ENCODE results near the gene DTL. TPM values are rescaled to one million over a fixed set of nuclear protein-coding genes. Genes with fewer than 3 reads are reported as not detected.

Gene DTL
- total RNA-seq, 2 experiments from 2014 or later, result 92.0 to 95.9 TPM

DNA sequence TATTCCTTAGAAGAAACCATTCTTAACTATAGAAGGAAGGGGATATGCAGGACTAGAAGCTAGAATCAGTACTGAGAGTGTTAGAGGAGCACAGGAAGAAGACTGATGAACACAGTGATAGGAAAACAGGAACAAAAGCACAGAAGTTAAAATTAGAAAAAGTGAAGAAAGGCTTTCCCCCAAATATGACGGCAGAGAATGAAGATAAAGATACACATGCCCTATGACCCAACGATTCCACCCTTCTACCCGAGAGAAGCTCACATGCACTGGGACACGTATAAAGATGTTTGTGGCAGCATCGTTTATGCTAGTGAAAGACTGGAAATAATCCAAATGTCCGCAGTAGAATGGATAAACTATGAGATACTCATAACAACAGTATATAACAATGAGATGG lies 74.2 kb downstream of the DTL start:
- H3K4me1 Mint-ChIP-seq (ENCODE audit: low read depth), result peaks cover 8% of the 10 kb centered on the region
- CTCF ChIA-PET, result no interaction called here

DNA sequence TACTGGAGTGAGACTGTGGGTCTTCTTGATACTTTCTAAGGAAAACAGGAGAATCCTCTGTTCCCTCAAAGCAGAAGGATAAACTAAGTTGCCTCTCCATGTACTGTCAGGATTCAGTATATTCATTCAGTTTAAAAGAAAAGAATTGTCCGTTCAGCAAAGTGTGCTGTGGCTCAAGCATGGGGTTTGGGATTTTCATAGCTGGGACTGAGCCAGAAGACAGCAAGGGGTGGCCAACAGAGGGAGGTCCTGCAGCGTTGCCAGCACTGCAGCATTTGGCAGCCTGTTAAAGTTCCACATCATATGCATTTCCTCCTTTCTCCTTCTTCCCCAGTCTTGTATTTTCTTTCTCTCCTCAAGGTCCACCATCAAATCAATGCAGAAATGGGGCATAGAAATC lies 75.1 kb downstream of the DTL start:
- Mint-ChIP-seq H3K27ac (no peak overlapping the region), H3K4me3 (no peak overlapping the region), H3K36me3 (ENCODE audit: low read depth) (peaks cover 21% of the 10 kb centered on the region), H3K4me1 (ENCODE audit: low read depth) (peaks cover 5% of the 10 kb centered on the region), H3K9me3 (no peaks in the 10 kb centered on the region), H3K27me3 (no peaks in the 10 kb centered on the region)
- TF ChIP-seq CTCF (IDR thresholded peaks at IDR 0.05), result no peak
- intact Hi-C loops (cut with micrococcal nuclease), result no loop called here
- ChIA-PET POLR2A (no interaction called here), CTCF (interaction anchor here (2.3 kb wide), 1 partner anchor 345 kb away, joined by 9 read pairs; no protein-coding TSS in a partner anchor)
- ATAC-seq (no peak), DNase-seq (no peak)

More for the DNA sequence above, 74.2 kb downstream of the DTL start:
- intact Hi-C loops (cut with micrococcal nuclease), result no loop called here
- no peak overlapping the region for H3K4me3 Mint-ChIP-seq
- peaks cover 30% of the 10 kb centered on the region for H3K36me3 Mint-ChIP-seq (ENCODE audit: low read depth)
- H3K9me3 Mint-ChIP-seq, result no peaks in the 10 kb centered on the region
- no peaks in the 10 kb centered on the region for H3K27me3 Mint-ChIP-seq
- no peak for ATAC-seq
- no peak for TF ChIP-seq CTCF (IDR thresholded peaks at IDR 0.05)
- POLR2A ChIA-PET, result interaction anchor here (0.7 to 1.0 kb wide), 2 partner anchors 10 to 22 kb away, joined by 3 read pairs; no protein-coding TSS in a partner anchor
- H3K27ac Mint-ChIP-seq, result no peak overlapping the region
- no peak for DNase-seq

DNA sequence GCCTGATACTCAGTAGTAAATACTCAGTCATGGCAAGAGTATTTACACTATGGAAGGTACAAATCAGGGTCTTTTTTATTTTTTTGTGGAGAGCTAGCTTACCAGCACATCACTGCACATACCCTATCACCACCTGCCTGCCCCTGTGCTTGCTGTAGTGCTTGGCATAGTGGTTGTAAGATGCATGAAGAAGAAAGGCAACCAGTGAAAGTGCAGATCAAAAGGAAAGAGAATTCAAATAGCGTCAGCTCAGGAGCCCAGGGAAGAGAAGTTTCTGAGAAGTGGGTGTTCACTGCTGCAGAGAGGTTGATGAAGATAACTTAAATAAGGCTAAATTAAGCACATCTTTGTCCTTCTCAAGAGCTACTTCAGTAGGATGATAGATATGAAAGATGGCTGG lies 76.0 kb downstream of the DTL start:
- no peaks in the 10 kb centered on the region for H3K4me1 Mint-ChIP-seq (ENCODE audit: low read depth)
- ATAC-seq, result no peak
- no peaks in the 10 kb centered on the region for H3K9me3 Mint-ChIP-seq
- TF ChIP-seq CTCF (IDR thresholded peaks at IDR 0.05), result no peak
- peaks cover 15% of the 10 kb centered on the region for H3K36me3 Mint-ChIP-seq (ENCODE audit: low read depth)
- CTCF ChIA-PET, result interaction anchor here (2.3 kb wide), 1 partner anchor 344 kb away, joined by 9 read pairs; no protein-coding TSS in a partner anchor
- no peak overlapping the region for H3K4me3 Mint-ChIP-seq
- H3K27ac Mint-ChIP-seq, result no peak overlapping the region
- DNase-seq, result no peak
- intact Hi-C loops (cut with micrococcal nuclease), result no loop called here
- POLR2A ChIA-PET, result no interaction called here
- H3K27me3 Mint-ChIP-seq, result no peaks in the 10 kb centered on the region

GRCh38 chr1:212113706-212114105 lies 78.2 kb downstream of the DTL start:
- POLR2A ChIA-PET, result no interaction called here
- CTCF ChIA-PET, result no interaction called here
- H3K9me3 Mint-ChIP-seq, result no peaks in the 10 kb centered on the region
- peaks cover 2% of the 10 kb centered on the region for H3K36me3 Mint-ChIP-seq (ENCODE audit: low read depth)
- TF ChIP-seq CTCF (IDR thresholded peaks at IDR 0.05), result no peak
- intact Hi-C loops (cut with micrococcal nuclease), result no loop called here
- no peaks in the 10 kb centered on the region for H3K27me3 Mint-ChIP-seq
- no peak overlapping the region for H3K4me3 Mint-ChIP-seq
- H3K27ac Mint-ChIP-seq, result no peak overlapping the region
- ATAC-seq, result no peak
- DNase-seq, result no peak
- H3K4me1 Mint-ChIP-seq (ENCODE audit: low read depth), result no peaks in the 10 kb centered on the region

GRCh38 chr1:212118167-212118871 lies 82.8 kb downstream of the DTL start:
- peaks cover 4% of the 10 kb centered on the region for H3K4me1 Mint-ChIP-seq (ENCODE audit: low read depth)
- ATAC-seq (no peak), DNase-seq (no peak)
- H3K27me3 Mint-ChIP-seq, result no peaks in the 10 kb centered on the region
- no peak overlapping the region for H3K27ac Mint-ChIP-seq
- TF ChIP-seq CTCF (IDR thresholded peaks at IDR 0.05), result no peak
- H3K9me3 Mint-ChIP-seq, result no peaks in the 10 kb centered on the region
- CTCF ChIA-PET, result no interaction called here
- POLR2A ChIA-PET, result interaction anchor here (0.6 kb wide), 1 partner anchor 11 kb away, joined by 3 read pairs; no protein-coding TSS in a partner anchor
- H3K36me3 Mint-ChIP-seq (ENCODE audit: low read depth), result peaks cover 2% of the 10 kb centered on the region
- no peak overlapping the region for H3K4me3 Mint-ChIP-seq
- intact Hi-C loops (cut with micrococcal nuclease), result no loop called here

Data from activated CD8-positive, alpha-beta T cell treated with anti-CD3 and anti-CD28 coated beads for 36 hours (primary cell).